GM12892 (cell line): ENCODE measurements around the gene HSBP1L1. TPM values are rescaled to one million over a fixed set of nuclear protein-coding genes. Genes with fewer than 3 reads are reported as not detected.

ENCODE experiments used
- DNase-seq: peaks from one replicate; pipeline ENCODE4 v3.0.0; 2011; ENCODE audit not compliant: insufficient read length
- FAIRE-seq: peaks from 2 replicates; lab custom pipeline; 2011; peaks lifted over from hg19 to GRCh38; lab: Jason Lieb, UNC
- POLR2A ChIP-seq: IDR thresholded peaks from 2 replicates; pipeline ENCODE4 v1.6.1; 2011; ENCODE audit warnings: low read depth, low read length, control low read depth
- POLR2AphosphoS5 ChIP-seq: IDR thresholded peaks from 2 replicates; pipeline ENCODE4 v1.6.1; 2011; ENCODE audit warnings: low read depth, low read length, control low read depth
- TAF1 ChIP-seq: IDR thresholded peaks from 2 replicates; pipeline ENCODE4 v1.6.1; 2011; ENCODE audit warnings: low read depth, mild to moderate bottlenecking, control low read depth, low read length, borderline replicate concordance
- polyA plus RNA-seq: library from polyadenylated mRNA; unstranded; fragments of >200 nt; gene quantifications from one replicate; pipeline ENCODE4 v1.2.1, GENCODE V29; 2012; ENCODE audit warnings: missing spikeins, inconsistent platforms; ENCODE audit not compliant: missing spikeins

The HSBP1L1 gene
- polyA plus RNA-seq, result 8.9 TPM

- FAIRE-seq (peak; percentile 93), DNase-seq (peak; percentile 68)
- TF ChIP-seq POLR2A, result peak; percentile 48; the same call in 1 of the 2 replicates
- no peak for TF ChIP-seq TAF1
These were observed at the start of gene HSBP1L1 for GRCh38 chr18:79964330-79965118. TSS of gene HSBP1L1 (plus strand) at chr18:79964643. CDS start at chr18:79964736, 93 bp downstream.

- DNase-seq (no peak), FAIRE-seq (no peak)
- TF ChIP-seq TAF1, result no peak
- TF ChIP-seq POLR2AphosphoS5, result no peak
- TF ChIP-seq POLR2A, result no peak
These were observed 49.0 kb upstream of the HSBP1L1 start for GRCh38 chr18:79915161-79916127.

DNA sequence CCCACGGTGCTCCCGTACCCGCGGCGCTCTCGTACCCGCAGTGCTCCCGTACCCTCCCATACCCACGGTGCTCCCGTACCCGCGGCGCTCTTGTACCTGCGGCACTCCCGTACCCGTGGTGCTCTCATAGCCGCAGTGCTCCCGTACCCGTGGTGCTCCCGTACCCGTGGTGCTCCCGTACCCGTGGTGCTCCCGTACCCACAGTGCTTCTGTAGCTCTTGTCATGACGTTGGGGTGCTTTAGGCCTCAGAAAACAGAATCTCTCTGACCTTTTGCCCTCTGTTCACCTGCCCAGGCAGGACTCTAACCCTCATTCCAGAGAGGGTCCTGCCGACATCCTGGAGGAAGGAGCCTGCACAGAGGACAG is 48.3 kb upstream of the HSBP1L1 start:
- no peak for DNase-seq
- FAIRE-seq, result no peak

DNA sequence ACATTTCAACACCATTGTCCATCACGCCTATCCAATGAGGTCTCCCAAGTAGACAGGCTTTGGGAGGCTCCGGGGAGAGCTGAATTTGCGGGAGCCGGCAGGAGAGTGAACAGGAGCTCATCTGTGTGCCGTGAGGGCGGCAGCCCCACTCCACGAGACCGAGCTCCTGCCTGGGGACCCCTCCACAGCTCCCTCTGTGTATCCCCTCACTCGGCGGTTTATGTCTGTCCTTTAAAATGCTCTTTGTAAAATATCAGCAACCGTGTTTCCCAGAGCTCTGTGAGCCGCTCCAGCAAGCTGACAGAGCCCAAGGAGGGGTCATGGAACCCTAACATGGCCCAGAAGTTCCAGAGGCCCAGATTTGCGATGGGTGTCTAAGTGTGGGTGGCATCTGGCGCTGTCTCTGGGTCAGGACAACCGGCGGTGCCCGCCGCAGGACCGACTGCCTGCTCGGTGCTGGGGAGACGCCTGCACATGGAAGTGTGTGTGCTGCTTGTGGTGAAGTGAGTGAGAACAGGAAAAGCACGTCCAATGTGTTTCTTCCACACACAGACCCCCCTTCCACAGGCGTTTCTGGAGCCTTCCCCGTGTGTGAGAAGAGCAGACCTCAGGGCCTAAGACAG is 47.8 kb upstream of the HSBP1L1 start:
- FAIRE-seq (no peak), DNase-seq (no peak)
- no peak for TF ChIP-seq TAF1
- no peak for TF ChIP-seq POLR2AphosphoS5
- no peak for TF ChIP-seq POLR2A

More for the DNA sequence above, 48.3 kb upstream of the HSBP1L1 start:
- TF ChIP-seq POLR2A (no peak), TAF1 (no peak), POLR2AphosphoS5 (no peak)

DNA sequence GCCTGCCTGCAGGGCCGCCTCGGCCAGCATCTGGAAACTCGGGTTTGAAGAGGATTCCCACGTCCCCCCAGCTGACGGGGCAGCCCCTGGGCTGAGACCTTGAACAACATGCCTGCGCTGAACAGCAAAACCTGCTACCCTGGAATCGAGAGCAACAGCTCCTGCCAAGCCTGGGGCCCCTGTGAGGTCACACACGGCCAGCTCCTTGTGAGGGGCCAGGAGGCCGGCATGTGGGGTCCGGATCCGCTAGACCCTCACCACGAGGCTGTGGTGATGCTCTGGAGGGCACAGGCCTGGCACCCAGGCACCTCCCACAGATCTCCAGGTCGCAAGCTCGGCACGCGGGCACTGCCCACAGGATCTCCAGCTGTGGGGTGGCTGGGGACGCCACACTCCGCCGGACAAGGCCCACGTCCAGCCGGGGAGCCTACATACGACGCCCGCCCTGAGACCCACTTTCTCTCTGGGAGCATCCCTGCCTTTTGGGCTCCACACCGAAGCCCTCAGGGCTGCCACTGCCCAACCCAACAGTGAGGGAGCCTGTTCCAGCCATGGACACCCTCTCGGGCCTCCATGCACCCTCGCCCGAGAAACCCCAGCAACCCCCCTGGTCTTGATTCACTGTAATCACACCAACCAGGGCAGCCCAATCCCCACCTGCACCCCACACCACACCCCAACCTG is 47.1 kb upstream of the HSBP1L1 start:
- no peak for DNase-seq
- TF ChIP-seq POLR2AphosphoS5, result no peak
- no peak for TF ChIP-seq POLR2A
- TF ChIP-seq TAF1, result no peak
- no peak for FAIRE-seq

DNA sequence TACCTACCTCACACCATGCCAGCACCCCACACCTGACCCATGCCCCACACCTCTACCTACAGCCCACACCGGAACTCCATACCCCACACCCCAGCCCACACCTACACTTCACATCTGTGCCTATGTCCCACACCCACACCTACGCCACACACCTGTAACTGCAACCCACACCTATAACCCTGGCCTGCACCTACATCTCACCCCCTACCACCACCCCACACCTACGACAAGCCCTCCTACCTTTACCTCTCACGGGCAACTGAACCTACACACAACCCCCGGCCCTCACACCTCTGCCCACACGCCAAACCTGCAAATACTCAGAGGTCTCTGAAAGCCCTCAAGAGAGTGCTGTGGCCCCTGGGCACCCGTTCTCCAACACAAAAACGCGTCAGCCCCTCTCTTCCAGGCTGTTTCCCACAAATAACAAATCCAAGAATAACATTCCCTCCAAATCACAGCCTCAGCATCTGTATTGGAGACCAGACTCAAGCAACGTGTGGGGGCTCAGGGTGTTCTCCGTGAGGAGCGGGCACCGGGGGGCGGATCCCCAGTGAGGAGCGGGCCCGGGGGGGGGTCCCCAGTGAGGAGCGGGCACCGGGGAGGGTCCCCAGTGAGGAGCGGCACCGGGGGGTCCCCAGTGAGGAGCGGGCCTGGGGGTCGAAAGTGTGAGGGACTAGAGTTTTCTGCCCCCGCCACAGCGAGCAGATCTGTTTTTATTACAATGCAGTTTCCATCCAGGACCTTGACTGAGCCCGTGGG is 46.4 kb upstream of the HSBP1L1 start:
- FAIRE-seq, result no peak
- no peak for DNase-seq
- no peak for TF ChIP-seq TAF1
- TF ChIP-seq POLR2A, result no peak
- TF ChIP-seq POLR2AphosphoS5, result no peak

DNA sequence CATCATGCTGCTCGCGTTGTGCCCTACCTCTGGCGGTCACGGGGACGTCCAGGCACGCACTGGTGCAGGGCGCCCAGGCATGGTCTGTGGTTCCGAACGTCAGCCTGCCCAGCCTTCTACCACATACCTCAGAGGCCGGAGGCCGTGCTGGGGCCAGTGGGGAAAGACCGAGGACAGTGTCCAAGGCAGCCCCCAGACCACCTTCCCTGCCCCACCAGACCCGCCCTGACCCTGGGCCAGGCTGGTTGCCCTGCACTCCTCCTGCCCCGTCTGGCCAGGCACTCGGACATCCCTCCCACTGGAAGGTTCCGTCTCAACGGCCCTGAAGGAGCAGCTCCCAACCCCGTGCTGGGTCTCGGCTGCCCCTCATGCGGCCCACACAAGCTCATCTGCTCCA is 45.8 kb upstream of the HSBP1L1 start:
- DNase-seq (no peak), FAIRE-seq (no peak)
- TF ChIP-seq TAF1 (no peak), POLR2A (no peak), POLR2AphosphoS5 (no peak)

DNA sequence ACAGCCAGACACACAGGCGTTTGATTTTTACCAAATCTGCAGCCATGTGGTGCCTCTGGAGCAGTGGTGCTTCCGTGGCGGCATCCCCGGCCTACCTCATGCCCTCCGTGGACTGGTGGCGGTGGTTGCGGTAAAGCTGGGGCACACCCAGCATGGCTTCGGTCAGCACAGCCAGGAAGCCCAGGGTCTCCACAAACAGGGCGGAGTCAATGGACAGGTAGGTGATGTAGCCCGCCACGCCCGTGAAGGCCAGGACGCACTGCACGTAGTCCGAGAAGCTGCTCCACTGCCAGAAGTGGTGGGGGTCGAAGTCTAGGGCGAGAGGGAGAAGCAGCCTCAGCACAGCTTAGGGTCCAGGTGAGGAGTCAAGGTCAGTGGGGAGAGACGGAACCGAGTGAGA is 45.4 kb upstream of the HSBP1L1 start:
- no peak for FAIRE-seq
- no peak for DNase-seq
- TF ChIP-seq TAF1, result no peak

DNA sequence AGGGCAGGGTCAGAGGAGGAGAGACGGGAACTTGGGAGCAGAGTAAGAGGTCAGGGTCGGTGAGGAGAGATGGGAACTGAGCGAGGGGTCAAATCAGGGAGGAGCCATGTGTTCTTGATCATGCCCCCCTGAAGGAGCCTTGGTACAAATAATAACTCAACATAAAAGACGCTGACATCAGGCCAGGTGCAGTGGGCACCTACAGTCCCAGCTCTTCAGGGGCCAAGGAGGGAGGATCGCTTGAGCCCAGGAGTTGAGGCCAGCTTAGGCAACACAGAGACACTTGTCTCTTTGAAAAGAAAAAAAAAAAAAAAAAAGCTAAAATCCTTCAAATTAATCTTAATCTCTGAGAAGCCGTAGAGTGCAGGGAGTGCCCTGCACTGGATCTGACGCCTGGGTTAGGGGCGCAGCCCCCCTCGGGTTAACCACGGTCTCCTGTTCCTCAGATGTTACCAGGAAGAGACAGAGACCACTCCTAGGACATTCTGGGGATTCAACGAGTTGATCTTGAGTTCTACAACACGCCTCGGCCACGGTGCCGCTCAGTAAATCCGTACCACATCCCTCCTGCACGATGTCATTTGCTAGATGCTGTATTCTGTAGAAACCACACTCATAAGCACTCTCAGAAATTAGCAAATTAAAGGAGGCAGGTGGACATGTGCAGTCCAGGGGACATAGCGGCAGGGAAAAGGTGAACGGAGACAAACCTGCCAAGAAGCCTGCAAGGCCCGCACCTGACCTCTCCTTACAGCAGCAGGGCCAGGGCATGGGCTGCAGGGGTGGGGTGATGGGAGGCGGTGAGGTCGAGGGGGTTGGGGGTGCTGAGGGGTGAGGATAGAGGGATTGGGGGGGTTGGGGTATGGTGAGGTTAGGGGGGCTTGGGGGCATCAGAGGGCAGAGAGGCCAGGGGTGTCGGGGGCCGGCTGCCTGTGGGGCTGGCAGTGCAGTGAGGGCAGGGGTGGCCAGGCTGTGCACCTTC is 42.2 kb upstream of the HSBP1L1 start:
- DNase-seq, result no peak
- TF ChIP-seq POLR2AphosphoS5, result no peak
- no peak for TF ChIP-seq POLR2A
- no peak for TF ChIP-seq TAF1
- FAIRE-seq, result no peak
